Panc1 (cell line): Measurements from ENCODE around the gene PRKCD. TPM values are rescaled to one million over a fixed set of nuclear protein-coding genes. Genes with fewer than 3 reads are reported as not detected.

Experiments
- ATAC-seq: fragments of 200-7000 bp; cut with Tn5 transposase; 2 replicates; pipeline ENCODE4 v1.9.1; 2020; ENCODE audit warnings: mild to moderate bottlenecking, moderate library complexity
- BruUV-seq: library from RNA; stranded (reverse); fragments of 400-500 nt; replicated peaks from 2 replicates; lab custom pipeline; 2021; lab: Mats Ljungman, UMichigan
- CTCF ChIA-PET: fragments of 300-600 bp; sonication (Branson Sonifier 250); formaldehyde crosslinking; loops from one replicate; lab custom pipeline; 2022; ENCODE audit warnings: antibody characterized with exemption; lab: Charles Lee
- POLR2A ChIA-PET: fragments of 300-600 bp; sonication (Branson Sonifier 250); formaldehyde crosslinking; loops from one replicate; lab custom pipeline; 2022; ENCODE audit warnings: antibody characterized with exemption; lab: Charles Lee
- DNase-seq: peaks from one replicate; pipeline ENCODE4 v3.0.0-alpha.2; 2010; ENCODE audit warnings: low read depth, low spot score
- H3K27ac ChIP-seq: 2 replicates; pipeline ENCODE4 v1.5.1; 2011; ENCODE audit warnings: mild to moderate bottlenecking, low read length, inconsistent platforms
- H3K27me3 ChIP-seq: fragments of 200-500 bp; sonication (Bioruptor generic); 2 replicates; pipeline ENCODE4 v1.6.0; 2014; ENCODE audit warnings: low read length, inconsistent platforms; ENCODE audit not compliant: control insufficient read depth, insufficient read depth
- H3K36me3 ChIP-seq: fragments of 200-500 bp; sonication (Bioruptor generic); 2 replicates; pipeline ENCODE4 v1.5.1; 2014; ENCODE audit warnings: inconsistent platforms, mild to moderate bottlenecking, low read length, moderate library complexity; ENCODE audit not compliant: control insufficient read depth, insufficient read depth
- H3K4me1 ChIP-seq: 2 replicates; pipeline ENCODE4 v1.5.1; 2011; ENCODE audit warnings: inconsistent platforms, mild to moderate bottlenecking, low read length, moderate library complexity; ENCODE audit not compliant: control insufficient read depth, insufficient read depth
- H3K4me3 ChIP-seq, 2 experiments: 2 replicates each; pipeline ENCODE4 v1.5.1; 2011 to 2012; ENCODE audit warnings: low read depth in 2 of 2, low read length in 2 of 2, mild to moderate bottlenecking in 2 of 2, inconsistent platforms in 1 of 2, moderate library complexity in 1 of 2
- H3K9me3 ChIP-seq: fragments of 200-500 bp; sonication (Bioruptor generic); 2 replicates; pipeline ENCODE4 v1.5.1; 2014; ENCODE audit warnings: low read depth, mild to moderate bottlenecking, inconsistent platforms, low read length, moderate library complexity; ENCODE audit not compliant: control insufficient read depth, insufficient read depth
- CTCF ChIP-seq: fragments of 450-650 bp; IDR thresholded peaks from 2 replicates; pipeline ENCODE4 v1.5.1; 2017; ENCODE audit warnings: mild to moderate bottlenecking
- POLR2AphosphoS5 ChIP-seq: IDR thresholded peaks from 2 replicates; pipeline ENCODE4 v1.6.1; 2012; ENCODE audit warnings: mild to moderate bottlenecking, low read depth, low read length, moderate library complexity
- SIN3A ChIP-seq: IDR thresholded peaks from 2 replicates; pipeline ENCODE4 v1.6.1; 2012; ENCODE audit warnings: low read depth, mild to moderate bottlenecking, low read length, moderate library complexity, borderline replicate concordance; ENCODE audit not compliant: insufficient read depth
- TCF7L2 ChIP-seq: IDR thresholded peaks from 2 replicates; pipeline ENCODE4 v1.6.1; 2011; ENCODE audit warnings: mild to moderate bottlenecking, low read depth, low read length, inconsistent platforms
- in situ Hi-C: cut with HindIII; loops from 2 replicates; pipeline ENCODE4 v1.10.0; 2016; ENCODE audit warnings: low sequenced_read_pairs, low pct_unique_long_range_greater_than_20kb
- intact Hi-C: fragments of 100-400 bp; cut with micrococcal nuclease; formaldehyde crosslinking; loops from one replicate; pipeline ENCODE4 v1.10.0; 2022; ENCODE audit not compliant: unreplicated experiment
- total RNA-seq: library from RNA; stranded (reverse); gene quantifications from one replicate; pipeline ENCODE4 v1.2.1, GENCODE V29; 2021; ENCODE audit not compliant: unreplicated experiment
- TF ChIP-seq, protein P1 (sequence below), 2 experiments: IDR thresholded peaks; 2 replicates each; pipeline ENCODE4 v1.6.1; 2011 to 2012; ENCODE audit warnings: low read depth in 2 of 2, control low read depth in 1 of 2, low read length in 1 of 2, mild to moderate bottlenecking in 1 of 2, moderate library complexity in 1 of 2; ENCODE audit not compliant: insufficient read depth in 1 of 2

Gene PRKCD
- total RNA-seq, 1 experiment from 2014 or later = 14.0 TPM

- no peak overlapping the region for H3K27ac ChIP-seq
- TF ChIP-seq TCF7L2 = no peak
- TF ChIP-seq POLR2AphosphoS5 = no peak
- TF ChIP-seq, protein P1, sequence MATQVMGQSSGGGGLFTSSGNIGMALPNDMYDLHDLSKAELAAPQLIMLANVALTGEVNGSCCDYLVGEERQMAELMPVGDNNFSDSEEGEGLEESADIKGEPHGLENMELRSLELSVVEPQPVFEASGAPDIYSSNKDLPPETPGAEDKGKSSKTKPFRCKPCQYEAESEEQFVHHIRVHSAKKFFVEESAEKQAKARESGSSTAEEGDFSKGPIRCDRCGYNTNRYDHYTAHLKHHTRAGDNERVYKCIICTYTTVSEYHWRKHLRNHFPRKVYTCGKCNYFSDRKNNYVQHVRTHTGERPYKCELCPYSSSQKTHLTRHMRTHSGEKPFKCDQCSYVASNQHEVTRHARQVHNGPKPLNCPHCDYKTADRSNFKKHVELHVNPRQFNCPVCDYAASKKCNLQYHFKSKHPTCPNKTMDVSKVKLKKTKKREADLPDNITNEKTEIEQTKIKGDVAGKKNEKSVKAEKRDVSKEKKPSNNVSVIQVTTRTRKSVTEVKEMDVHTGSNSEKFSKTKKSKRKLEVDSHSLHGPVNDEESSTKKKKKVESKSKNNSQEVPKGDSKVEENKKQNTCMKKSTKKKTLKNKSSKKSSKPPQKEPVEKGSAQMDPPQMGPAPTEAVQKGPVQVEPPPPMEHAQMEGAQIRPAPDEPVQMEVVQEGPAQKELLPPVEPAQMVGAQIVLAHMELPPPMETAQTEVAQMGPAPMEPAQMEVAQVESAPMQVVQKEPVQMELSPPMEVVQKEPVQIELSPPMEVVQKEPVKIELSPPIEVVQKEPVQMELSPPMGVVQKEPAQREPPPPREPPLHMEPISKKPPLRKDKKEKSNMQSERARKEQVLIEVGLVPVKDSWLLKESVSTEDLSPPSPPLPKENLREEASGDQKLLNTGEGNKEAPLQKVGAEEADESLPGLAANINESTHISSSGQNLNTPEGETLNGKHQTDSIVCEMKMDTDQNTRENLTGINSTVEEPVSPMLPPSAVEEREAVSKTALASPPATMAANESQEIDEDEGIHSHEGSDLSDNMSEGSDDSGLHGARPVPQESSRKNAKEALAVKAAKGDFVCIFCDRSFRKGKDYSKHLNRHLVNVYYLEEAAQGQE (IDR thresholded peaks at IDR 0.05; ENCODE audit: insufficient read depth in 1 of 2, low read depth in 2 of 2, low read length in 1 of 2) = no peak
- TF ChIP-seq SIN3A = no peak
- no peak for TF ChIP-seq CTCF
- in situ Hi-C loops (no loop called here), intact Hi-C loops (no loop called here)
- H3K27me3 ChIP-seq = no peaks in the 10 kb centered on the region
- no peak overlapping the region for H3K4me3 ChIP-seq
- no peaks in the 10 kb centered on the region for H3K9me3 ChIP-seq
- ChIA-PET CTCF (no interaction called here), POLR2A (no interaction called here)
- H3K36me3 ChIP-seq = no peaks in the 10 kb centered on the region
- ATAC-seq = no peak
- H3K4me1 ChIP-seq = no peaks in the 10 kb centered on the region
- no peak for DNase-seq
- BruUV-seq = no TSS peak
Observed at GRCh38 chr3:53216723-53217122, 55.7 kb downstream of the PRKCD start.

DNA sequence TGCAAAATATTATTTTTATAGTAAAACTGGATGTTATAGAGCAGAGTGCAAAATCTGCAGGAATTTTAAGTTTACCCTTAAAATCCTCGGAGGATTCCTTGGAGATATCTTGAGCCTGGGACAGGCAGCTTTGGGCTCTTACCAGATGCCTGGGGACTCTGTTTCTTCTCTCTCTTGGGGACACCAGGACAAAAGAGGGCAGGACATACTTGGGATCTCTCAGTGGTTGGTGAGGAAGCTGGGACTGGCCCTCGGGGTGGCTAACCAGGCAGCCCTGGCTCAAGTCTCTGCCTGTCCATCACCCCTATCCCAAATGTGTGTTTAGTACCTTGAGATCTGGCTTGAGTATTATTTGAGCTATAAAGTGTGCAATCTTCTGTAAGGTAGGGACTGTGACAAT lies 56.2 kb downstream of the PRKCD start:
- H3K27ac ChIP-seq = no peak overlapping the region
- no peaks in the 10 kb centered on the region for H3K4me1 ChIP-seq
- ChIA-PET POLR2A (no interaction called here), CTCF (no interaction called here)
- intact Hi-C loops (no loop called here), in situ Hi-C loops (no loop called here)
- no peak overlapping the region for H3K4me3 ChIP-seq
- H3K36me3 ChIP-seq = no peaks in the 10 kb centered on the region
- TF ChIP-seq POLR2AphosphoS5 = no peak
- TF ChIP-seq CTCF = no peak
- no peak for TF ChIP-seq SIN3A
- TF ChIP-seq, protein P1 (IDR thresholded peaks at IDR 0.05; ENCODE audit: insufficient read depth in 1 of 2, low read depth in 2 of 2, low read length in 1 of 2) = no peak
- TF ChIP-seq TCF7L2 = no peak
- no peaks in the 10 kb centered on the region for H3K9me3 ChIP-seq
- DNase-seq (no peak), ATAC-seq (no peak)
- no peaks in the 10 kb centered on the region for H3K27me3 ChIP-seq
- BruUV-seq = no TSS peak
